ENCODE results near the gene PEDS1.

- TF ChIP-seq, protein P1, sequence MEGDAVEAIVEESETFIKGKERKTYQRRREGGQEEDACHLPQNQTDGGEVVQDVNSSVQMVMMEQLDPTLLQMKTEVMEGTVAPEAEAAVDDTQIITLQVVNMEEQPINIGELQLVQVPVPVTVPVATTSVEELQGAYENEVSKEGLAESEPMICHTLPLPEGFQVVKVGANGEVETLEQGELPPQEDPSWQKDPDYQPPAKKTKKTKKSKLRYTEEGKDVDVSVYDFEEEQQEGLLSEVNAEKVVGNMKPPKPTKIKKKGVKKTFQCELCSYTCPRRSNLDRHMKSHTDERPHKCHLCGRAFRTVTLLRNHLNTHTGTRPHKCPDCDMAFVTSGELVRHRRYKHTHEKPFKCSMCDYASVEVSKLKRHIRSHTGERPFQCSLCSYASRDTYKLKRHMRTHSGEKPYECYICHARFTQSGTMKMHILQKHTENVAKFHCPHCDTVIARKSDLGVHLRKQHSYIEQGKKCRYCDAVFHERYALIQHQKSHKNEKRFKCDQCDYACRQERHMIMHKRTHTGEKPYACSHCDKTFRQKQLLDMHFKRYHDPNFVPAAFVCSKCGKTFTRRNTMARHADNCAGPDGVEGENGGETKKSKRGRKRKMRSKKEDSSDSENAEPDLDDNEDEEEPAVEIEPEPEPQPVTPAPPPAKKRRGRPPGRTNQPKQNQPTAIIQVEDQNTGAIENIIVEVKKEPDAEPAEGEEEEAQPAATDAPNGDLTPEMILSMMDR (IDR thresholded peaks at IDR 0.05), result no peak
- no peak for TF ChIP-seq POLR2A (IDR thresholded peaks at IDR 0.05)
These were observed 9.2 kb downstream of the PEDS1 start for GRCh38 chr20:50144362-50144761.
